Fibroblast of lung (primary cell): Measurements from ENCODE around the gene SIGLEC7.

Experiments used
- EZH2 ChIP-seq: IDR thresholded peaks from 2 replicates; pipeline ENCODE4 v1.5.1; 2012; ENCODE audit warnings: low read length, control low read depth, mild to moderate bottlenecking; ENCODE audit errors: missing control alignments
- TF ChIP-seq, protein P1 (sequence below), 2 donors: IDR thresholded peaks in 1 of 2; conservative IDR thresholded peaks in 1 of 2; 1 replicate in 1 of 2; 2 replicates in 1 of 2; pipeline ENCODE4 v1.5.1; 2011 to 2012; ENCODE audit warnings: low read length in 2 of 2, control low read depth in 1 of 2, inconsistent platforms in 1 of 2, low read depth in 1 of 2, mild to moderate bottlenecking in 1 of 2

DNA sequence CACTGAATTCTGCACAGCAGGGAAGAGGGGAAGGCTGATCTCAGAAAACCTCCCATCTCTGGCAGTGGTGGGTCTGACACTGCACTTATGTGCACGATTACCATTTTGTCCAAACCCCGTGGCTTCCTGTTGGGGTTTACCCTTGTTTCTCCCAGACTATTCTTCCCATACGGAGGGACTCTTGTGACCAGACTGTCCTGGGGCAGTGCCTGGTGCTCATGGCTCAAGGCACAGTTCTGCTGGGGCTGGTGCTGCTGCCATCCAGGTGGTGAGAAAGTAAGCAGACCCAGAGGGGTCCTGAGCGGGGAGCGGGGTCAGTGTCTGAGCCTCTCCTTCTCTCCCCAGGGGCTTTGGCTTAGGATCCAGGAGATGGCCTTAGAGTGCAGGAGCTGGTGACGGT is 22.5 kb upstream of the SIGLEC7 start:
- TF ChIP-seq, protein P1, sequence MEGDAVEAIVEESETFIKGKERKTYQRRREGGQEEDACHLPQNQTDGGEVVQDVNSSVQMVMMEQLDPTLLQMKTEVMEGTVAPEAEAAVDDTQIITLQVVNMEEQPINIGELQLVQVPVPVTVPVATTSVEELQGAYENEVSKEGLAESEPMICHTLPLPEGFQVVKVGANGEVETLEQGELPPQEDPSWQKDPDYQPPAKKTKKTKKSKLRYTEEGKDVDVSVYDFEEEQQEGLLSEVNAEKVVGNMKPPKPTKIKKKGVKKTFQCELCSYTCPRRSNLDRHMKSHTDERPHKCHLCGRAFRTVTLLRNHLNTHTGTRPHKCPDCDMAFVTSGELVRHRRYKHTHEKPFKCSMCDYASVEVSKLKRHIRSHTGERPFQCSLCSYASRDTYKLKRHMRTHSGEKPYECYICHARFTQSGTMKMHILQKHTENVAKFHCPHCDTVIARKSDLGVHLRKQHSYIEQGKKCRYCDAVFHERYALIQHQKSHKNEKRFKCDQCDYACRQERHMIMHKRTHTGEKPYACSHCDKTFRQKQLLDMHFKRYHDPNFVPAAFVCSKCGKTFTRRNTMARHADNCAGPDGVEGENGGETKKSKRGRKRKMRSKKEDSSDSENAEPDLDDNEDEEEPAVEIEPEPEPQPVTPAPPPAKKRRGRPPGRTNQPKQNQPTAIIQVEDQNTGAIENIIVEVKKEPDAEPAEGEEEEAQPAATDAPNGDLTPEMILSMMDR (conservative IDR thresholded peaks at IDR 0.05 in 1 of 2, IDR thresholded peaks at IDR 0.05 in 1 of 2; ENCODE audit: low read depth in 1 of 2, low read length in 2 of 2) = no peak
- no peak for TF ChIP-seq EZH2
